ENCODE results near the gene PIP. TPM values are rescaled to one million over a fixed set of nuclear protein-coding genes. Genes with fewer than 3 reads are reported as not detected.
"Not testable (repeated sequence)": the region's sequence is repeated elsewhere in the genome, so short reads cannot be mapped to it uniquely, and the experiment has no call there.

The PIP gene, protein sequence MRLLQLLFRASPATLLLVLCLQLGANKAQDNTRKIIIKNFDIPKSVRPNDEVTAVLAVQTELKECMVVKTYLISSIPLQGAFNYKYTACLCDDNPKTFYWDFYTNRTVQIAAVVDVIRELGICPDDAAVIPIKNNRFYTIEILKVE
- total RNA-seq, result not detected
- long read RNA-seq, result 0 reads

GRCh38 chr7:143131781-143132180 is at the start of gene PIP:
Gene PIP, plus strand, starts transcription at chr7:143132077. Its CDS starts 40 bp downstream, at chr7:143132117.
- intact Hi-C loops (cut with micrococcal nuclease), result no loop called here
- no peak for DNase-seq
- no peak for ATAC-seq

DNA sequence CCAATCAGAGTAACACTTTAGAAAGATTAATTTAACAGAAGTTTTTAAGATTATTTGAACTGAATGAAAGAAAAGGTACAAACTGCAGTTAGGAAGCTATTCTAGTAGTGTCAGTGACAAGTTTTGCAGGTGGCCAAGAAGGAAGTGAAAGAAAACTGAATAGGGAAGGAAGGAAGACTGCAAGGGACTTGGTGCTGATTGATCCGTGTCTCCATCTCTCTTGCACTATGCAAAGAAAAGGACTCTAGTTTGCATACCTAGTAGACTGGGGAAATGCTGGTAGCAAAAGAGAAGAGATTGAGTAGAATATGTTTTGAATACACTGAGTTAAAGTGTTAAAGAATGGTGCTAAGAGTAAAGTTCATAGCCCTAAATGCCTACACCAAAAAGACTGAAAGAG is 46.8 kb upstream of the PIP start:
- intact Hi-C loops (cut with micrococcal nuclease), result no loop called here
- no peak for DNase-seq
- no peak for ATAC-seq

DNA sequence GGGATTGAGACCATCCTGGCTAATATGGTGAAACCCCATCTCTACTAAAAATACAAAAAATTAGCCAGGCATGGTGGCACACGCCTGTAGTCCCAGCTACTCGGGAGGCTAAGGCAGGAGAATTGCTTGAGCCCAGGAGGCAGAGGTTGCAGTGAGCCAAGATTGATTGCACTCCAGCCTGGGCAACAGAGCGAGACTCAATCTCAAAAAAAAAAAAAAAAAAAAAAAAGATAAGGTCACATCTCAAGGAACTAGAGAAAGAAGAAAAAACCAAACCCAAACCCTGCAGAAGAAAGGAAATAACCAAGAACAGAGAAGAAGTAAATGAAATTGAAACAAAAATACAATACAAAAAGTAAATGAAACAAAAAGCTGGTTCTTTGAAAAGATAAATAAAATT is 46.3 kb upstream of the PIP start:
- ATAC-seq; DNase-seq; intact Hi-C loops (cut with micrococcal nuclease): not testable (repeated sequence)

DNA sequence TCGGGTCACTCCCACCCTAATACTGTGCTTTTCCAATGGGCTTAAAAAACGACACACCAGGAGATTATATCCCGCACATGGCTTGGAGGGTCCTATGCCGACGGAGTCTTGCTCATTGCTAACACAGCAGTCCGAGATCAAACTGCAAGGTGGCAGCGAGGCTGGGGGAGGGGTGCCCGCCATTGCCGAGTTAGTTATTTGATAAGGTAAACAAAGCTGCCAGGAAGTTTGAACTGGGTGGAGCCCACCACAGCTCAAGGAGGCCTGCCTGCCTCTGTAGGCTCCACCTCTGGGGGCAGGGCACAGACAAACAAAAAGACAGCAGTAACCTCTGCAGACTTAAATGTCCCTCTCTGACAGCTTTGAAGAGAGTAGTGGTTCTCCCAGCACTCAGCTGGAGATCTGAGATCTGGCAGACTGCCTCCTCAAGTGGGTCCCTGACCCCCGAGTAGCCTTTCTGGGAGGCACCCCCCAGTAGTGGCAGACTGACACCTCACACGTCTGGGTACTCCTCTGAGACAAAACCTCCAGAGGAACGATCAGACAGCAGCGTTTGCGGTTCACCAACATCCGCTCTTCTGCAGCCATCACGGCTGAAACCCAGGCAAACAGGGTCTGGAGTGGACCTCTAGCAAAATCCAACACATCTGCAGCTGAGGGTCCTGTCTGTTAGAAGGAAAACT is 43.2 kb upstream of the PIP start:
- DNase-seq; ATAC-seq; intact Hi-C loops (cut with micrococcal nuclease): not testable (repeated sequence)

GRCh38 chr7:143096146-143096545 is 35.7 kb upstream of the PIP start:
- no peak for DNase-seq
- ATAC-seq, result no peak
- intact Hi-C loops (cut with micrococcal nuclease), result no loop called here

DNA sequence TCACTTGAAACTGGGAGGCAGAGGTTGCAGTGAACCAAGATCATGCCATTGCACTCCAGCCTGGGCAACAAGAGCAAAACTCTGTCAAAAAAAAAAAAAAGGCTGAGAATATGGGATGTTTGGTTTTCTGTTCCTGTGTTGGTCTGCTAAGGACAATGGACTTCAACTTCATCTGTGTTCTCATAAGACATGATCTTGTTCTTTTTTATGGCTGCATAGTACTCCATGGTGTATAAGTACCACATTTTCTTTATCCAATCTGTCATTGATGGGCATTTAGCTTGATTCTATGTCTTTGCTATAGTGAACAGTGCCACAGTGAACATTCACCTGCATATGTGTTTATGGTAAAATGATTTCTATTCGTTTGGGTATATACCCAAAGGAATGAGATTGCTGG is 32.3 kb upstream of the PIP start:
- intact Hi-C loops (cut with micrococcal nuclease); ATAC-seq; DNase-seq: not testable (repeated sequence)

- ATAC-seq (peak; percentile 76), DNase-seq (no peak)
- intact Hi-C loops (cut with micrococcal nuclease), result no loop called here
These were observed 27.1 kb upstream of the PIP start for GRCh38 chr7:143104759-143105158.

DNA sequence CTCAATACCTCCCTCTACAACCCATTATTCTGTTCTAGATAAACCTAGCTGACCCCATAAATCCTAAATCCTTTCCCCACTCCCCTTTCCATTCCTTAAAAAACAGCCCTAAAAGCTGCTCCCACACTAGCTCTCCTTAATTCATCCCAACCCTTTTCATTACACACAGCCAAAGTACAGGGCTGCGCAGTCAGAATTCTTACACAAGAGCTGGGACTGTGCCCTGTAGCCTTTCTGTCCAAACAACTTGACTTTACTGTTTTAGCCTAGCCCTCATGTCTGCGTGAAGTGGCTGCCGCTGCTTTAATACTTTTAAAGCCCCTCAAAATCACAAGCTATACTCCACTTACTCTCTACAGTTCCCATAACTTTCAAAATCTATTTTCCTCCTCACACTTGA is 23.9 kb upstream of the PIP start:
- intact Hi-C loops (cut with micrococcal nuclease); ATAC-seq; DNase-seq: not testable (repeated sequence)

- DNase-seq, result no peak
- no peak for ATAC-seq
- intact Hi-C loops (cut with micrococcal nuclease), result no loop called here
These were observed 14.5 kb upstream of the PIP start for GRCh38 chr7:143117395-143117794.

GRCh38 chr7:143120691-143121405 is 11.0 kb upstream of the PIP start:
- intact Hi-C loops (cut with micrococcal nuclease), result no loop called here
- DNase-seq (no peak), ATAC-seq (no peak)

GRCh38 chr7:143123326-143123725 is 8.6 kb upstream of the PIP start:
- intact Hi-C loops (cut with micrococcal nuclease); DNase-seq; ATAC-seq: not testable (repeated sequence)

GRCh38 chr7:143126146-143126545 is 5.7 kb upstream of the PIP start:
- ATAC-seq (peak; percentile 38), DNase-seq (no peak)
- intact Hi-C loops (cut with micrococcal nuclease), result no loop called here

DNA sequence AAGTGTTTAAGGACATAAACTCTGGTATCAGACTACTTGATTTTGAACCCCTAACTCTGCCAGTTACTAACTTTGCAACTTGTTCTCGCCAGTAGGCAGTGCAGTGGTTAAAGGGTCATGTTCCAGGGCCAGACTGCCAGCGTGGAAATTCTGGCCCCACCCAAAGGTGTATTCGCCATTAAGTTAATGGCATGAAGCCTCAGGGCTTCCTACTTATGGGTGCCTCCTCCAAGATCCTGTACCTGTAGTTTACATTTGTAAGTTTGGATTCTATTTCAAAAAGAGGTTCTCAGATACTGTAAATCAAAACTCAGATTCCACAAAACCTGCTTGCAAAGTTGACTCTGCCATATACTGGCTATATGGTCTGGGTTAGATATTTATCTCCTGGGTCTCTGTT is 2.8 kb upstream of the PIP start:
- no peak for DNase-seq
- no peak for ATAC-seq
- intact Hi-C loops (cut with micrococcal nuclease), result no loop called here

GRCh38 chr7:143129477-143129876 is 2.4 kb upstream of the PIP start:
- ATAC-seq (no peak), DNase-seq (no peak)
- intact Hi-C loops (cut with micrococcal nuclease), result no loop called here

DNA sequence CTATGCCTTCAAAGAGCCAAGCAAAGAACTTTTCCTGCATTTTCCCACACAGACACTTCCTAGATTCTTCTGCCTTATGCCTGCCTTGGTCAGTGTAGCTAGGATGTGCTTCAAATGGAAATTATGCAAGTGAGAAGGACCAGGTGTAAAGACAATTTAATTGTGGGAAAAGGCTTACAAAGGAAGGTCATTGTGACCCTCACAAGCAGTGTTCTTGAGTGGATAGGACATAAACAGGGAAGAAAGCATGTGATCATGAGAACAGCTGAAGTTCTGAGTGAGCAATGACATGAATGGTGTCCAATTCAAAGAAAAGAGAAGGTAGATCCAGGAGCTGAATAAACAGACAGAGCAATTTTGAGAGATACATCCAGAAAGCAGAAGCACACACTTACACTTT is 1.3 kb upstream of the PIP start:
- ATAC-seq (no peak), DNase-seq (no peak)
- intact Hi-C loops (cut with micrococcal nuclease), result no loop called here

DNA sequence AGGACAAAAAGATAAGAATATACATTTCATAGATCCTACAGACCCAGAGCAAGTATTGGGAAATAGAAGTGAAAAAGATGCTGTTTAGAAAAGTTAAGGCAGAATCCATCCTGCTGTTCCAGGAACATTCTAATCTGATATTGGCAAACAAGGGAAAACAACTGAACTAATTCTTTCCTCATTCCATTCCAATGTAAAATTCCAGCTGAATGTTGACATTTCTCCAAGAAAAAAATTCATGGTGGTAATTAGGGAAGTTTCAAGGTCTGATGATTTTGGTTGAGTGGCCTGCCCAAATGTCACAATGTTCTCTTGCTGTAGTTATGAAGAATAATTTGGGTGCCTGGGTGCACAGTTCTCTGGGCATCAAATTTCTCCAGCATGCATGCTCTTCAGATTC is 15.2 kb downstream of the PIP start:
- DNase-seq (no peak), ATAC-seq (peak; percentile 79)
- intact Hi-C loops (cut with micrococcal nuclease), result no loop called here

- DNase-seq (no peak), ATAC-seq (peak; percentile 75)
- intact Hi-C loops (cut with micrococcal nuclease), result no loop called here
These were observed 16.2 kb downstream of the PIP start for GRCh38 chr7:143148050-143148449.

- ATAC-seq, result no peak
These were observed 16.8 kb downstream of the PIP start for GRCh38 chr7:143148651-143149050.

GRCh38 chr7:143150696-143151095 is 18.8 kb downstream of the PIP start:
- DNase-seq; intact Hi-C loops (cut with micrococcal nuclease): not testable (repeated sequence)

More at GRCh38 chr7:143148651-143149050, 16.8 kb downstream of the PIP start:
- intact Hi-C loops (cut with micrococcal nuclease), result no loop called here
- no peak for DNase-seq

GRCh38 chr7:143158617-143159016 is 26.7 kb downstream of the PIP start:
- ATAC-seq; intact Hi-C loops (cut with micrococcal nuclease); DNase-seq: not testable (repeated sequence)

More at GRCh38 chr7:143150696-143151095, 18.8 kb downstream of the PIP start:
- ATAC-seq, result not testable (repeated sequence)

Data from left ventricle myocardium superior (tissue), 1 donor.